ENCODE results near the gene SACS. TPM values are rescaled to one million over a fixed set of nuclear protein-coding genes. Genes with fewer than 3 reads are reported as not detected.

The SACS gene
- total RNA-seq, 3 donors from 2014 or later (not counting 1 experiment from before 2014, with no cell fraction given) = 10.0 to 13.1 (median 13.0) TPM

- DNase-seq = no peak
- H3K4me1 Mint-ChIP-seq = no peaks in the 10 kb centered on the region
- WGBS (ENCODE audit: insufficient coverage) = 88% methylated on average over 3 of the region's 3 CpGs
Observed at GRCh38 chr13:23447927-23448326, 14.4 kb upstream of the SACS start.

GRCh38 chr13:23445794-23446193 is 12.3 kb upstream of the SACS start:
- Mint-ChIP-seq H3K4me3 (no peak overlapping the region), H3K4me1 (no peaks in the 10 kb centered on the region), H3K27ac (no peak overlapping the region), H3K27me3 (ENCODE audit: low read depth in 2 of 2) (peaks cover 0 to 4% of the 10 kb centered on the region in 2 donors), H3K36me3 (no peaks in the 10 kb centered on the region), H3K9me3 (no peaks in the 10 kb centered on the region)
- WGBS (ENCODE audit: insufficient coverage) = 100% methylated on average over 1 of the region's 1 CpG
- Histone ChIP-seq H3K27ac (ENCODE audit: low read length) (no peak overlapping the region), H3K9me3 (ENCODE audit: control insufficient read depth, insufficient read depth, low read length) (no peaks in the 10 kb centered on the region), H3K4me1 (ENCODE audit: control insufficient read depth, insufficient read depth, low read length) (no peaks in the 10 kb centered on the region), H3K27me3 (ENCODE audit: control insufficient read depth, insufficient read depth, low read length) (no peaks in the 10 kb centered on the region), H3K36me3 (ENCODE audit: control insufficient read depth, insufficient read depth, low read length) (no peaks in the 10 kb centered on the region), H3K4me3 (ENCODE audit: low read length) (no peak overlapping the region)
- DNase-seq = no peak
- no peak for ATAC-seq
- TF ChIP-seq CTCF (IDR thresholded peaks at IDR 0.05) = no peak
- intact Hi-C loops (cut with micrococcal nuclease) = no loop called here

More at GRCh38 chr13:23447927-23448326, 14.4 kb upstream of the SACS start:
- no peaks in the 10 kb centered on the region for H3K36me3 Mint-ChIP-seq
- intact Hi-C loops (cut with micrococcal nuclease) = no loop called here
- peaks cover 0 to 12% of the 10 kb centered on the region in 2 donors for H3K27me3 Mint-ChIP-seq (ENCODE audit: low read depth in 2 of 2)
- Histone ChIP-seq H3K27me3 (ENCODE audit: control insufficient read depth, insufficient read depth, low read length) (no peaks in the 10 kb centered on the region), H3K36me3 (ENCODE audit: control insufficient read depth, insufficient read depth, low read length) (no peaks in the 10 kb centered on the region), H3K9me3 (ENCODE audit: control insufficient read depth, insufficient read depth, low read length) (no peaks in the 10 kb centered on the region), H3K4me1 (ENCODE audit: control insufficient read depth, insufficient read depth, low read length) (no peaks in the 10 kb centered on the region), H3K4me3 (ENCODE audit: low read length) (no peak overlapping the region), H3K27ac (ENCODE audit: low read length) (no peak overlapping the region)
- no peak for TF ChIP-seq CTCF (IDR thresholded peaks at IDR 0.05)
- no peak overlapping the region for H3K27ac Mint-ChIP-seq
- no peaks in the 10 kb centered on the region for H3K9me3 Mint-ChIP-seq
- ATAC-seq = no peak
- H3K4me3 Mint-ChIP-seq = no peak overlapping the region

- Histone ChIP-seq H3K4me3 (ENCODE audit: low read length) (no peak overlapping the region), H3K4me1 (ENCODE audit: control insufficient read depth, insufficient read depth, low read length) (no peaks in the 10 kb centered on the region), H3K27me3 (ENCODE audit: control insufficient read depth, insufficient read depth, low read length) (no peaks in the 10 kb centered on the region), H3K36me3 (ENCODE audit: control insufficient read depth, insufficient read depth, low read length) (no peaks in the 10 kb centered on the region), H3K27ac (ENCODE audit: low read length) (no peak overlapping the region), H3K9me3 (ENCODE audit: control insufficient read depth, insufficient read depth, low read length) (no peaks in the 10 kb centered on the region)
- ATAC-seq (no peak), DNase-seq (no peak)
- Mint-ChIP-seq H3K4me3 (no peak overlapping the region), H3K27me3 (ENCODE audit: low read depth in 2 of 2) (no peaks in the 10 kb centered on the region), H3K4me1 (no peaks in the 10 kb centered on the region), H3K36me3 (no peaks in the 10 kb centered on the region), H3K27ac (no peak overlapping the region), H3K9me3 (no peaks in the 10 kb centered on the region)
- WGBS (ENCODE audit: insufficient coverage) = 84% methylated on average over 2 of the region's 2 CpGs
- intact Hi-C loops (cut with micrococcal nuclease) = no loop called here
- TF ChIP-seq CTCF (IDR thresholded peaks at IDR 0.05) = no peak
Observed at GRCh38 chr13:23443878-23444277, 10.4 kb upstream of the SACS start.

GRCh38 chr13:23443110-23443509 is 9.6 kb upstream of the SACS start:
- WGBS (ENCODE audit: insufficient coverage) = 38% methylated on average over 2 of the region's 2 CpGs

More at GRCh38 chr13:23443110-23443509, 9.6 kb upstream of the SACS start:
- no peaks in the 10 kb centered on the region for H3K9me3 Mint-ChIP-seq
- H3K27ac Mint-ChIP-seq = no peak overlapping the region
- no peaks in the 10 kb centered on the region for H3K4me1 ChIP-seq (ENCODE audit: control insufficient read depth, insufficient read depth, low read length)
- no peak for ATAC-seq
- H3K36me3 ChIP-seq (ENCODE audit: control insufficient read depth, insufficient read depth, low read length) = no peaks in the 10 kb centered on the region
- H3K27me3 Mint-ChIP-seq (ENCODE audit: low read depth in 2 of 2) = no peaks in the 10 kb centered on the region
- TF ChIP-seq CTCF (IDR thresholded peaks at IDR 0.05) = no peak
- H3K36me3 Mint-ChIP-seq = no peaks in the 10 kb centered on the region
- no peak overlapping the region for H3K27ac ChIP-seq (ENCODE audit: low read length)
- no peaks in the 10 kb centered on the region for H3K27me3 ChIP-seq (ENCODE audit: control insufficient read depth, insufficient read depth, low read length)
- H3K4me1 Mint-ChIP-seq = no peaks in the 10 kb centered on the region
- DNase-seq = no peak
- H3K4me3 Mint-ChIP-seq = no peak overlapping the region
- H3K4me3 ChIP-seq (ENCODE audit: low read length) = no peak overlapping the region
- H3K9me3 ChIP-seq (ENCODE audit: control insufficient read depth, insufficient read depth, low read length) = no peaks in the 10 kb centered on the region
- intact Hi-C loops (cut with micrococcal nuclease) = no loop called here
